Smooth muscle cell (in vitro differentiated cells): Measurements from ENCODE around the gene CALML3. TPM values are rescaled to one million over a fixed set of nuclear protein-coding genes. Genes with fewer than 3 reads are reported as not detected.

Experiments used
- DNase-seq: peaks from one replicate; lab custom pipeline; 2025; ENCODE audit not compliant: unreplicated experiment; lab: John Stamatoyannopoulos, UW
- H2AFZ ChIP-seq: fragments of 200-600 bp; sonication (generic); 2 replicates; pipeline ENCODE4 v1.6.0; 2016; ENCODE audit warnings: antibody characterized with exemption, low read depth, mild to moderate bottlenecking
- H3F3A ChIP-seq: fragments of 200-600 bp; sonication (generic); 2 replicates; pipeline ENCODE4 v1.6.0; 2017; ENCODE audit warnings: antibody characterized with exemption, low read depth
- H3K27ac ChIP-seq: fragments of 200-600 bp; sonication (generic); 2 replicates; pipeline ENCODE4 v1.5.1; 2016; ENCODE audit warnings: low read depth, mild to moderate bottlenecking
- H3K27me3 ChIP-seq: fragments of 200-600 bp; sonication (generic); 2 replicates; pipeline ENCODE4 v1.6.1; 2016; ENCODE audit warnings: low read depth, mild to moderate bottlenecking
- H3K36me3 ChIP-seq: fragments of 200-600 bp; sonication (generic); 2 replicates; pipeline ENCODE4 v1.5.1; 2016; ENCODE audit warnings: low read depth
- H3K4me1 ChIP-seq: fragments of 200-600 bp; sonication (generic); 2 replicates; pipeline ENCODE4 v1.5.1; 2016; ENCODE audit warnings: low read depth
- H3K4me2 ChIP-seq: fragments of 200-600 bp; sonication (generic); 2 replicates; pipeline ENCODE4 v1.6.0; 2016; ENCODE audit warnings: mild to moderate bottlenecking
- H3K4me3 ChIP-seq: fragments of 200-600 bp; sonication (generic); 2 replicates; pipeline ENCODE4 v1.5.1; 2016; ENCODE audit warnings: mild to moderate bottlenecking
- H3K79me2 ChIP-seq: fragments of 200-600 bp; sonication (generic); 2 replicates; pipeline ENCODE4 v1.6.0; 2016; ENCODE audit warnings: low read depth, mild to moderate bottlenecking
- H3K9ac ChIP-seq: fragments of 200-600 bp; sonication (generic); 2 replicates; pipeline ENCODE4 v1.6.0; 2016; ENCODE audit warnings: low read depth
- H3K9me3 ChIP-seq: fragments of 200-600 bp; sonication (generic); replicated peaks from 2 replicates; pipeline ENCODE4 v1.5.1; 2016; ENCODE audit warnings: low read depth
- H4K20me1 ChIP-seq: fragments of 200-600 bp; sonication (generic); 2 replicates; pipeline ENCODE4 v1.6.0; 2016; ENCODE audit warnings: low read depth
- WGBS: methylation state at CpG from one replicate; pipeline ENCODE4 v1.1.7; 2016; ENCODE audit warnings: low lambda C conversion rate; 5-methylcytosine and 5-hydroxymethylcytosine counted together
- polyA plus RNA-seq: library from polyadenylated mRNA; unstranded; fragments of >200 nt; fragmentation: Nextera tagmentation; extraction: Ambion mirVana; gene quantifications from 2 replicates; pipeline ENCODE4 v1.2.1, GENCODE V29; 2016
- total RNA-seq: library from RNA; depleted of rRNA; stranded (reverse); fragments of >200 nt; gene quantifications from 2 replicates; pipeline ENCODE4 v1.2.3, GENCODE V29; 2014
- TF ChIP-seq, protein P1 (sequence below): fragments of 200-600 bp; sonication (generic); IDR thresholded peaks from 2 replicates; pipeline ENCODE4 v1.5.1; 2017; ENCODE audit warnings: borderline replicate concordance, mild to moderate bottlenecking, antibody characterized with exemption; ENCODE audit not compliant: insufficient read depth, poor library complexity, severe bottlenecking

CALML3 gene
- total and polyA plus RNA-seq, 2 experiments from 2014 or later: 0.49 TPM; not detected in 1

DNA sequence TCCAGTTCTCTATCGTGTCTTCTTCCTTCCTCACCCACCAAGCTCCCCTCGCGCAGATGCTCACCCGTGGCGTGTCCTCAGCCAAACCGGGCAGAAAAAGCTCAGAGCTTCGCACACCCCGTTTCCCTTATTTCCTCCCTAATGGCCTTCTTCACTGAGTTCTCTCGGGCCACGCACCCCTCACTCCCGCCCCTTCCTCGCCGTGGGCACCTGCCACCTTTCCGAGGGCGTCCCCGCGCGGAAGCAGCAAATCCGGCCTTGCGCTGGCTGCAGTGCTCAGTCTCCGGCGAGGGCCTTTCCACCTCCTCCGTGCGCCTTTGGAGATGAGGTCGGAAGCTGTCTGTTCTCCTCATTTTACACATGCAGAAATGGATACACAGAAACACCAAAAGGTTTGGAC, 12.4 kb upstream of the CALML3 start:
- WGBS: 97% methylated on average over 25 of the region's 25 CpGs
- Histone ChIP-seq H3K9me3 (no peaks in the 10 kb centered on the region), H3K4me2 (no peak overlapping the region), H3K79me2 (no peaks in the 10 kb centered on the region), H3K27ac (no peak overlapping the region), H3K4me1 (peaks cover 16% of the 10 kb centered on the region), H2AFZ (no peak overlapping the region), H3K36me3 (no peaks in the 10 kb centered on the region), H3K4me3 (no peak overlapping the region), H3F3A (no peaks in the 10 kb centered on the region), H4K20me1 (no peaks in the 10 kb centered on the region), H3K27me3 (no peaks in the 10 kb centered on the region), H3K9ac (no peak overlapping the region)
- no peak for DNase-seq
- TF ChIP-seq, protein P1, sequence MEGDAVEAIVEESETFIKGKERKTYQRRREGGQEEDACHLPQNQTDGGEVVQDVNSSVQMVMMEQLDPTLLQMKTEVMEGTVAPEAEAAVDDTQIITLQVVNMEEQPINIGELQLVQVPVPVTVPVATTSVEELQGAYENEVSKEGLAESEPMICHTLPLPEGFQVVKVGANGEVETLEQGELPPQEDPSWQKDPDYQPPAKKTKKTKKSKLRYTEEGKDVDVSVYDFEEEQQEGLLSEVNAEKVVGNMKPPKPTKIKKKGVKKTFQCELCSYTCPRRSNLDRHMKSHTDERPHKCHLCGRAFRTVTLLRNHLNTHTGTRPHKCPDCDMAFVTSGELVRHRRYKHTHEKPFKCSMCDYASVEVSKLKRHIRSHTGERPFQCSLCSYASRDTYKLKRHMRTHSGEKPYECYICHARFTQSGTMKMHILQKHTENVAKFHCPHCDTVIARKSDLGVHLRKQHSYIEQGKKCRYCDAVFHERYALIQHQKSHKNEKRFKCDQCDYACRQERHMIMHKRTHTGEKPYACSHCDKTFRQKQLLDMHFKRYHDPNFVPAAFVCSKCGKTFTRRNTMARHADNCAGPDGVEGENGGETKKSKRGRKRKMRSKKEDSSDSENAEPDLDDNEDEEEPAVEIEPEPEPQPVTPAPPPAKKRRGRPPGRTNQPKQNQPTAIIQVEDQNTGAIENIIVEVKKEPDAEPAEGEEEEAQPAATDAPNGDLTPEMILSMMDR: no peak

DNA sequence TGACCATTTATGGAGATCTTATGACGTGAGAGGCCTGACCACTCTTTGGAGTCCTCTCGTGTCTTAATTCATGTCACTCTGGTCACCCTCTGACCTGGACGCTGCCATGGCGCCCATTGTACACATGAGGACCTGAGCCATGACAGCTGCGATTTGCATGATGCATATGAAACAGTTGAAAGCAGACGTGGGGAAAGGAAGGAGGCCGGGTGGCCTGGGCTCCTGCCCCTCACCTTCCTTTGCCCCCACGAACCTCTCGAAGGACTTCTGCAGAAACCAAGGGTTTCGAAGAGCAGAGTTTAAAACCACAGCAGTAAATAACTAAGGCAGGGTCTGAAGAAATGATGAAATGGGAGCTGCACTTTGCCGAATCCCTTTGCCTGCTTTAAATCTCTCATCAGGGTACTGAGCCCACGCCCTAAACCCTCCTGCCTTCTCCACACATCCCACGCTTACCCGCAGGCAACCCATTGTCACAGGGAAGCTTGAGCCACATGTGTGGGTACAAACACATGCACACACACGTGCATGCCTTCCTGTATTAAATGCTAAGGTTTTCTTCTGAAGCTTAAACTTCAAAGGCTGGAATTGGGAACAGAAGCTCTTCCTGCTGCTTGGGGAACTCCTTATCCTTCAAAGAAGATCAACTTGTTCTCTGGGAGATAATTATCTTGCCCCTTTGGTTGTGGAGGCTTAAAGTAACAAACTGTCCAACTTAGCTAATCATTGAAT, 11.7 kb upstream of the CALML3 start:
- 58% methylated on average over 15 of the region's 15 CpGs for WGBS
- DNase-seq: no peak
- Histone ChIP-seq H3K36me3 (no peaks in the 10 kb centered on the region), H3K9me3 (no peaks in the 10 kb centered on the region), H3K4me2 (peak overlapping the region; percentile 50), H3F3A (no peaks in the 10 kb centered on the region), H3K27me3 (no peaks in the 10 kb centered on the region), H3K4me1 (peaks cover 16% of the 10 kb centered on the region), H2AFZ (no peak overlapping the region), H3K27ac (peak overlapping the region; percentile 1), H3K79me2 (no peaks in the 10 kb centered on the region), H3K4me3 (no peak overlapping the region), H4K20me1 (no peaks in the 10 kb centered on the region), H3K9ac (no peak overlapping the region)
- TF ChIP-seq, protein P1: no peak

DNA sequence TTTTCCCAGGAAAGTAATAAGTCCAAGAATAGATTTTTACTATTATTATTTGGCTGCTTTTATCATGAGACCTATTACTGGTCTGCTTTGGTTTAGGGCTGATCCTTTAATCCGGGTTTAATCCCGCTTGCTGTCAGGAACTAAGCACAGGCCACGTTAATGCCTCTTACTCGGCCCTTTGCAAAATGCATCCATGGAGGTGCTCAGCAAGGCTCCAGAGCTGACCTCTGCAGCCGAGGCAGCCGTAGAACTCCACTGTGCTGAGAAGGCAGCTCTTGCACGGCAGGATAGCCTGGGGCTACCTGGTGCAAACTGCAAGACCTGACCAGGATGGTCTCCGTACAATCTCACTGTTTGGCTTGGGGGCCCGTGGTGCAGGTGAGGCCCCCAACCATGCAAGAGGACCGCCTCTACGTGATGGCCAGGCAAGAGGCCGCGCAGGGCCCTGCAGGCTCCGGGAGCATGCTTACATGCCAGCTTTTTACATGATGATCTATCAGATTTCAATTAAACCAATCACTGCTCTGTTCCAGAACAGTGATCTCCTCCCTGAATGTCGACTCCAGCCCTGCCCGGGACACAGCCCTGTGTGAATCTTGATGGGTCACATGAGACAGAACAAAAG, 10.4 kb upstream of the CALML3 start:
- peak overlapping the region; percentile 50 for H3K4me2 ChIP-seq
- no peaks in the 10 kb centered on the region for H3F3A ChIP-seq
- 53% methylated on average over 16 of the region's 16 CpGs for WGBS
- H3K9me3 ChIP-seq: no peaks in the 10 kb centered on the region
- DNase-seq: no peak
- no peak overlapping the region for H3K27ac ChIP-seq
- H4K20me1 ChIP-seq: no peaks in the 10 kb centered on the region
- H3K79me2 ChIP-seq: no peaks in the 10 kb centered on the region
- H3K4me3 ChIP-seq: no peak overlapping the region
- TF ChIP-seq, protein P1: no peak
- no peaks in the 10 kb centered on the region for H3K27me3 ChIP-seq
- no peak overlapping the region for H2AFZ ChIP-seq
- no peak overlapping the region for H3K9ac ChIP-seq
- H3K4me1 ChIP-seq: peaks cover 16% of the 10 kb centered on the region
- H3K36me3 ChIP-seq: no peaks in the 10 kb centered on the region
